Measurements from ENCODE around the gene CEACAM5. TPM values are rescaled to one million over a fixed set of nuclear protein-coding genes. Genes with fewer than 3 reads are reported as not detected.

CEACAM5 gene
- total RNA-seq: not detected

GRCh38 chr19:41708481-41708880 lies at the start of gene CEACAM5:
Gene CEACAM5, plus strand, starts transcription at chr19:41708626. Its CDS starts 106 bp downstream, at chr19:41708732.
- no peak for DNase-seq (ENCODE audit: low read depth in 2 of 3, low spot score in 2 of 3)

- no peak for DNase-seq (ENCODE audit: low read depth in 2 of 3, low spot score in 2 of 3)
Observed at GRCh38 chr19:41666075-41666474, 42.4 kb upstream of the CEACAM5 start.

- no peak for DNase-seq (ENCODE audit: low read depth in 2 of 3, low spot score in 2 of 3)
Observed at GRCh38 chr19:41668315-41668714, 40.1 kb upstream of the CEACAM5 start.

- DNase-seq (ENCODE audit: low read depth in 2 of 3, low spot score in 2 of 3): no peak
Observed at GRCh38 chr19:41670755-41671154, 37.7 kb upstream of the CEACAM5 start.

GRCh38 chr19:41671486-41671885 lies 36.9 kb upstream of the CEACAM5 start:
- DNase-seq (ENCODE audit: low read depth in 2 of 3, low spot score in 2 of 3): no peak

GRCh38 chr19:41682437-41682836 lies 26.0 kb upstream of the CEACAM5 start:
- no peak for DNase-seq (ENCODE audit: low read depth in 2 of 3, low spot score in 2 of 3)

GRCh38 chr19:41687419-41687818 lies 21.0 kb upstream of the CEACAM5 start:
- no peak for DNase-seq (ENCODE audit: low read depth in 2 of 3, low spot score in 2 of 3)

GRCh38 chr19:41688098-41688497 lies 20.3 kb upstream of the CEACAM5 start, which contains the start of gene CEACAM7:
Gene CEACAM7, minus strand, starts transcription at chr19:41688270. Its CDS starts 105 bp downstream, at chr19:41688165.
- DNase-seq (ENCODE audit: low read depth in 2 of 3, low spot score in 2 of 3): no peak

- DNase-seq (ENCODE audit: low read depth in 2 of 3, low spot score in 2 of 3): no peak
Observed at GRCh38 chr19:41688687-41689086, 19.7 kb upstream of the CEACAM5 start.

GRCh38 chr19:41689993-41690800 lies 18.2 kb upstream of the CEACAM5 start:
- DNase-seq (ENCODE audit: low read depth in 2 of 3, low spot score in 2 of 3): no peak

GRCh38 chr19:41690801-41691065 lies 17.7 kb upstream of the CEACAM5 start:
- DNase-seq (ENCODE audit: low read depth in 2 of 3, low spot score in 2 of 3): no peak

- DNase-seq (ENCODE audit: low read depth in 2 of 3, low spot score in 2 of 3): peak in 1 of 3 donors; percentile 21
Observed at GRCh38 chr19:41691268-41691970, 17.0 kb upstream of the CEACAM5 start.

GRCh38 chr19:41694196-41694595 lies 14.2 kb upstream of the CEACAM5 start:
- DNase-seq (ENCODE audit: low read depth in 2 of 3, low spot score in 2 of 3): no peak

GRCh38 chr19:41694831-41695635 lies 13.4 kb upstream of the CEACAM5 start:
- DNase-seq (ENCODE audit: low read depth in 2 of 3, low spot score in 2 of 3): no peak

GRCh38 chr19:41695745-41696144 lies 12.7 kb upstream of the CEACAM5 start:
- DNase-seq (ENCODE audit: low read depth in 2 of 3, low spot score in 2 of 3): no peak

- peak in 2 of 3 donors; percentile 50 to 75 for DNase-seq (ENCODE audit: low read depth in 2 of 3, low spot score in 2 of 3)
Observed at GRCh38 chr19:41696402-41697197, 11.8 kb upstream of the CEACAM5 start.

GRCh38 chr19:41697198-41697855 lies 11.1 kb upstream of the CEACAM5 start:
- no peak for DNase-seq (ENCODE audit: low read depth in 2 of 3, low spot score in 2 of 3)

- peak in 1 of 3 donors; percentile 72 for DNase-seq (ENCODE audit: low read depth in 2 of 3, low spot score in 2 of 3)
Observed at GRCh38 chr19:41698746-41699230, 9.6 kb upstream of the CEACAM5 start.

- no peak for DNase-seq (ENCODE audit: low read depth in 2 of 3, low spot score in 2 of 3)
Observed at GRCh38 chr19:41699231-41699967, 9.0 kb upstream of the CEACAM5 start.

All from hematopoietic multipotent progenitor cell (in vitro differentiated cells).